Measurements from ENCODE around the gene DNAJC19.

DNA sequence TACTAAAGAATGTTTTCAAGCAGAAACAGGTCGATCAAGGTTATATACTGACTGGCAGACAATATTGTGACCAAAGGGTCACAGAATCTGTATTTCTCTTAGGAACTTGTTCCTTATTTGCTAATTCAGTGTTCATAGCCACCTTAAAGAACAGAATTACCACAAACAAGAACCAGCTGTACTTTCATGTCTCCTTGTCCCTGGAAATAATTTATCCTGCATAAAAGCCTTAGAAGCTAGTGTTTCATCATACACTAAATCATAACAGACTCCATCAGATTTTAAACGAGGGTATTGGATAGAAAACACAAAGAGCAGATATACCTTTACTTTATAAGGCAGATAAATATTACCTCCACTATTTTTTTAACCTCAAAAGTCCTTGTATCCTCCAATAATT is 6.4 kb downstream of the DNAJC19 start:
- TF ChIP-seq, protein P1, sequence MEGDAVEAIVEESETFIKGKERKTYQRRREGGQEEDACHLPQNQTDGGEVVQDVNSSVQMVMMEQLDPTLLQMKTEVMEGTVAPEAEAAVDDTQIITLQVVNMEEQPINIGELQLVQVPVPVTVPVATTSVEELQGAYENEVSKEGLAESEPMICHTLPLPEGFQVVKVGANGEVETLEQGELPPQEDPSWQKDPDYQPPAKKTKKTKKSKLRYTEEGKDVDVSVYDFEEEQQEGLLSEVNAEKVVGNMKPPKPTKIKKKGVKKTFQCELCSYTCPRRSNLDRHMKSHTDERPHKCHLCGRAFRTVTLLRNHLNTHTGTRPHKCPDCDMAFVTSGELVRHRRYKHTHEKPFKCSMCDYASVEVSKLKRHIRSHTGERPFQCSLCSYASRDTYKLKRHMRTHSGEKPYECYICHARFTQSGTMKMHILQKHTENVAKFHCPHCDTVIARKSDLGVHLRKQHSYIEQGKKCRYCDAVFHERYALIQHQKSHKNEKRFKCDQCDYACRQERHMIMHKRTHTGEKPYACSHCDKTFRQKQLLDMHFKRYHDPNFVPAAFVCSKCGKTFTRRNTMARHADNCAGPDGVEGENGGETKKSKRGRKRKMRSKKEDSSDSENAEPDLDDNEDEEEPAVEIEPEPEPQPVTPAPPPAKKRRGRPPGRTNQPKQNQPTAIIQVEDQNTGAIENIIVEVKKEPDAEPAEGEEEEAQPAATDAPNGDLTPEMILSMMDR (conservative IDR thresholded peaks at IDR 0.05; ENCODE audit: low read length): no peak
- no peak for TF ChIP-seq EZH2phosphoT487 (IDR thresholded peaks at IDR 0.05; ENCODE audit: borderline replicate concordance)

Data from Loucy (cell line).